Measurements from ENCODE around the gene NHSL1. TPM values are rescaled to one million over a fixed set of nuclear protein-coding genes. Genes with fewer than 3 reads are reported as not detected.

NHSL1 gene
- total RNA-seq, 1 donor from 2014 or later: 57.8 TPM

- Mint-ChIP-seq H3K27me3 (ENCODE audit: unreplicated experiment) (no peaks in the 10 kb centered on the region), H3K27ac (ENCODE audit: unreplicated experiment) (no peak overlapping the region), H3K4me3 (ENCODE audit: unreplicated experiment) (peak overlapping the region; percentile 2), H3K36me3 (ENCODE audit: unreplicated experiment) (no peaks in the 10 kb centered on the region), H3K9me3 (ENCODE audit: unreplicated experiment) (no peaks in the 10 kb centered on the region), H3K4me1 (ENCODE audit: low read depth, unreplicated experiment) (no peaks in the 10 kb centered on the region)
- no peak for DNase-seq
- no peak for TF ChIP-seq CTCF (IDR thresholded peaks at IDR 0.05; ENCODE audit: partially characterized antibody, unreplicated experiment)
Measured at GRCh38 chr6:138396709-138397108, 102.6 kb downstream of the NHSL1 start.

GRCh38 chr6:138393871-138394783 is 105.2 kb downstream of the NHSL1 start:
- no peak for TF ChIP-seq CTCF (IDR thresholded peaks at IDR 0.05; ENCODE audit: partially characterized antibody, unreplicated experiment)
- H3K27me3 Mint-ChIP-seq (ENCODE audit: unreplicated experiment): no peaks in the 10 kb centered on the region
- H3K27ac Mint-ChIP-seq (ENCODE audit: unreplicated experiment): no peak overlapping the region
- H3K4me3 Mint-ChIP-seq (ENCODE audit: unreplicated experiment): no peak overlapping the region
- no peaks in the 10 kb centered on the region for H3K4me1 Mint-ChIP-seq (ENCODE audit: low read depth, unreplicated experiment)
- DNase-seq: no peak
- no peaks in the 10 kb centered on the region for H3K36me3 Mint-ChIP-seq (ENCODE audit: unreplicated experiment)
- no peaks in the 10 kb centered on the region for H3K9me3 Mint-ChIP-seq (ENCODE audit: unreplicated experiment)

- Mint-ChIP-seq H3K27ac (ENCODE audit: unreplicated experiment) (no peak overlapping the region), H3K4me1 (ENCODE audit: low read depth, unreplicated experiment) (no peaks in the 10 kb centered on the region), H3K4me3 (ENCODE audit: unreplicated experiment) (no peak overlapping the region), H3K27me3 (ENCODE audit: unreplicated experiment) (no peaks in the 10 kb centered on the region), H3K36me3 (ENCODE audit: unreplicated experiment) (no peaks in the 10 kb centered on the region), H3K9me3 (ENCODE audit: unreplicated experiment) (no peaks in the 10 kb centered on the region)
- TF ChIP-seq CTCF (IDR thresholded peaks at IDR 0.05; ENCODE audit: partially characterized antibody, unreplicated experiment): no peak
- no peak for DNase-seq
Measured at GRCh38 chr6:138389551-138389950, 109.7 kb downstream of the NHSL1 start.

- Mint-ChIP-seq H3K36me3 (ENCODE audit: unreplicated experiment) (no peaks in the 10 kb centered on the region), H3K27ac (ENCODE audit: unreplicated experiment) (no peak overlapping the region)
Measured at GRCh38 chr6:138387577-138388368, 111.5 kb downstream of the NHSL1 start.

More at GRCh38 chr6:138387577-138388368, 111.5 kb downstream of the NHSL1 start:
- no peaks in the 10 kb centered on the region for H3K4me1 Mint-ChIP-seq (ENCODE audit: low read depth, unreplicated experiment)
- no peak overlapping the region for H3K4me3 Mint-ChIP-seq (ENCODE audit: unreplicated experiment)
- no peaks in the 10 kb centered on the region for H3K27me3 Mint-ChIP-seq (ENCODE audit: unreplicated experiment)
- no peaks in the 10 kb centered on the region for H3K9me3 Mint-ChIP-seq (ENCODE audit: unreplicated experiment)
- no peak for TF ChIP-seq CTCF (IDR thresholded peaks at IDR 0.05; ENCODE audit: partially characterized antibody, unreplicated experiment)
- DNase-seq: no peak
